Neural cell (in vitro differentiated cells): ENCODE measurements around the gene PLPP3. TPM values are rescaled to one million over a fixed set of nuclear protein-coding genes. Genes with fewer than 3 reads are reported as not detected.

Source experiments
- H2AFZ ChIP-seq: fragments of 200-600, 300-800 bp; sonication (generic), shearing (Covaris generic); 2 replicates; pipeline ENCODE4 v1.6.0; 2014; ENCODE audit warnings: low read depth, mild to moderate bottlenecking, antibody characterized with exemption, low read length, moderate library complexity
- H3F3A ChIP-seq: fragments of 200-600 bp; shearing (Covaris generic); 2 replicates; pipeline ENCODE4 v1.6.1; 2016; ENCODE audit warnings: mild to moderate bottlenecking, moderate library complexity, mixed read lengths, antibody characterized with exemption, low read length; ENCODE audit not compliant: insufficient read depth, poor library complexity, severe bottlenecking
- H3K27ac ChIP-seq: fragments of 200-600, 300-800 bp; sonication (generic), shearing (Covaris generic); 2 replicates; pipeline ENCODE4 v1.5.1; 2014; ENCODE audit warnings: mild to moderate bottlenecking, low read length, moderate library complexity
- H3K27me3 ChIP-seq: fragments of 300-800, 200-600 bp; sonication (generic), shearing (Covaris generic); 2 replicates; pipeline ENCODE4 v1.6.0; 2014; ENCODE audit warnings: mild to moderate bottlenecking, low read depth, low read length, moderate library complexity; ENCODE audit not compliant: insufficient read depth
- H3K36me3 ChIP-seq: fragments of 300-800, 200-600 bp; sonication (generic), shearing (Covaris generic); 2 replicates; pipeline ENCODE4 v1.5.1; 2014; ENCODE audit warnings: mild to moderate bottlenecking, antibody characterized with exemption, low read length, moderate library complexity; ENCODE audit not compliant: insufficient read depth
- H3K4me2 ChIP-seq: fragments of 300-800, 200-600 bp; sonication (generic), shearing (Covaris generic); 2 replicates; pipeline ENCODE4 v1.6.0; 2014; ENCODE audit warnings: mild to moderate bottlenecking, low read length
- H3K4me3 ChIP-seq: fragments of 300-800, 200-600 bp; sonication (generic), shearing (Covaris generic); 2 replicates; pipeline ENCODE4 v1.5.1; 2014; ENCODE audit warnings: mild to moderate bottlenecking, low read length, moderate library complexity
- H3K79me2 ChIP-seq: fragments of 200-600 bp; shearing (Covaris generic); replicated peaks from 2 replicates; pipeline ENCODE4 v1.6.0; 2014; ENCODE audit warnings: mild to moderate bottlenecking, low read length, moderate library complexity; ENCODE audit not compliant: insufficient read depth
- H3K9ac ChIP-seq: fragments of 300-800, 200-600 bp; sonication (generic), shearing (Covaris generic); 2 replicates; pipeline ENCODE4 v1.6.1; 2016; ENCODE audit warnings: mild to moderate bottlenecking, low read length, mixed read lengths
- H3K9me2 ChIP-seq: fragments of 200-600 bp; shearing (Covaris generic); 2 replicates; pipeline ENCODE4 v1.6.1; 2016; ENCODE audit warnings: mild to moderate bottlenecking, low read length, mixed read lengths; ENCODE audit not compliant: insufficient read depth
- H3K9me3 ChIP-seq: fragments of 200-600, 300-800 bp; sonication (generic), shearing (Covaris generic); 2 replicates; pipeline ENCODE4 v1.6.1; 2016; ENCODE audit warnings: mild to moderate bottlenecking, mixed run types, low read length, moderate library complexity, mixed read lengths
- H4K20me1 ChIP-seq: fragments of 200-600 bp; shearing (Covaris generic); 2 replicates; pipeline ENCODE4 v1.6.1; 2016; ENCODE audit warnings: mild to moderate bottlenecking, mixed run types; ENCODE audit not compliant: insufficient read depth
- EP300 ChIP-seq: fragments of 450-650 bp; conservative IDR thresholded peaks from 2 replicates; pipeline ENCODE4 v1.6.1; 2014; ENCODE audit warnings: antibody characterized with exemption, mild to moderate bottlenecking, moderate library complexity; ENCODE audit not compliant: poor library complexity, severe bottlenecking
- EZH2 ChIP-seq: fragments of 200-600, 300-800 bp; shearing (Covaris generic), sonication (generic); IDR thresholded peaks from 2 replicates; pipeline ENCODE4 v1.6.1; 2014; ENCODE audit warnings: antibody characterized with exemption, low read length, borderline replicate concordance, mild to moderate bottlenecking; ENCODE audit not compliant: insufficient read depth, poor library complexity, severe bottlenecking
- MXI1 ChIP-seq: fragments of 450-650 bp; conservative IDR thresholded peaks from 2 replicates; pipeline ENCODE4 v1.6.1; 2014; ENCODE audit warnings: antibody characterized with exemption, mild to moderate bottlenecking; ENCODE audit not compliant: poor library complexity, severe bottlenecking
- POLR2AphosphoS5 ChIP-seq: IDR thresholded peaks from 2 replicates; pipeline ENCODE4 v1.6.1; 2012
- RAD21 ChIP-seq: fragments of 450-650 bp; conservative IDR thresholded peaks from 2 replicates; pipeline ENCODE4 v1.6.1; 2014; ENCODE audit warnings: antibody characterized with exemption, mild to moderate bottlenecking, moderate library complexity
- SMC3 ChIP-seq: fragments of 450-650 bp; conservative IDR thresholded peaks from 2 replicates; pipeline ENCODE4 v1.6.1; 2014; ENCODE audit warnings: antibody characterized with exemption, mild to moderate bottlenecking, moderate library complexity; ENCODE audit not compliant: poor library complexity
- TAF1 ChIP-seq: IDR thresholded peaks from 2 replicates; pipeline ENCODE4 v1.6.1; 2012; ENCODE audit warnings: low read depth
- polyA plus RNA-seq: library from polyadenylated mRNA; depleted of rRNA; stranded (reverse); fragments of >200 nt; gene quantifications from 2 replicates; pipeline ENCODE4 v1.2.3, GENCODE V29; 2014
- TF ChIP-seq, protein P1 (sequence below): fragments of 450-650 bp; IDR thresholded peaks from 2 replicates; pipeline ENCODE4 v1.5.1; 2014; ENCODE audit warnings: antibody characterized with exemption, mild to moderate bottlenecking, moderate library complexity; ENCODE audit not compliant: poor library complexity, severe bottlenecking
- TF ChIP-seq, protein P2 (sequence below): IDR thresholded peaks from 2 replicates; pipeline ENCODE4 v1.6.1; 2012; ENCODE audit warnings: borderline replicate concordance

Gene PLPP3
- polyA plus RNA-seq, 1 donor from 2014 or later = 2.1 TPM

DNA sequence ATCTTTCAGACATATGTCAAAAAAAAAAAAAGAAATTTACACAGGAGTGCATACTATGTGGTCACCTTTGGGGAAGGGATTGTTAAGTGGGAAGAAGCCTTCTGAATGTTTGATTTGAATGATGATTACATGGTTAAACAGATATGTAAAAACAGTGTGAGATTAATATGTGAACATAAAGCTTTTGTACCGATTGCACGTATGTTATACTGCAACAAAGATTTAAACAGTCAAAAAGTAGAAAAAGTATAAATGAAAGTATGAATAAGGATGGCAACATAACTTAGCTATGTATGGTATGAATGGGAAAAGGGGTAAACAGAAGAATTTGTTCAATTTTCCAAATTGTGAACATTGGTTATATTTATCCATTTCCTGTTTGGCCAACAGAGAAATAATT is 10.0 kb upstream of the PLPP3 start:
- H2AFZ ChIP-seq = no peak overlapping the region
- no peaks in the 10 kb centered on the region for H4K20me1 ChIP-seq
- no peaks in the 10 kb centered on the region for H3K36me3 ChIP-seq
- H3K4me2 ChIP-seq = no peak overlapping the region
- no peak overlapping the region for H3K27ac ChIP-seq
- H3K9me2 ChIP-seq = no peaks in the 10 kb centered on the region
- no peaks in the 10 kb centered on the region for H3K79me2 ChIP-seq
- TF ChIP-seq, protein P1, sequence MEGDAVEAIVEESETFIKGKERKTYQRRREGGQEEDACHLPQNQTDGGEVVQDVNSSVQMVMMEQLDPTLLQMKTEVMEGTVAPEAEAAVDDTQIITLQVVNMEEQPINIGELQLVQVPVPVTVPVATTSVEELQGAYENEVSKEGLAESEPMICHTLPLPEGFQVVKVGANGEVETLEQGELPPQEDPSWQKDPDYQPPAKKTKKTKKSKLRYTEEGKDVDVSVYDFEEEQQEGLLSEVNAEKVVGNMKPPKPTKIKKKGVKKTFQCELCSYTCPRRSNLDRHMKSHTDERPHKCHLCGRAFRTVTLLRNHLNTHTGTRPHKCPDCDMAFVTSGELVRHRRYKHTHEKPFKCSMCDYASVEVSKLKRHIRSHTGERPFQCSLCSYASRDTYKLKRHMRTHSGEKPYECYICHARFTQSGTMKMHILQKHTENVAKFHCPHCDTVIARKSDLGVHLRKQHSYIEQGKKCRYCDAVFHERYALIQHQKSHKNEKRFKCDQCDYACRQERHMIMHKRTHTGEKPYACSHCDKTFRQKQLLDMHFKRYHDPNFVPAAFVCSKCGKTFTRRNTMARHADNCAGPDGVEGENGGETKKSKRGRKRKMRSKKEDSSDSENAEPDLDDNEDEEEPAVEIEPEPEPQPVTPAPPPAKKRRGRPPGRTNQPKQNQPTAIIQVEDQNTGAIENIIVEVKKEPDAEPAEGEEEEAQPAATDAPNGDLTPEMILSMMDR = no peak
- TF ChIP-seq SMC3 (no peak), MXI1 (no peak), EP300 (no peak), RAD21 (no peak), POLR2AphosphoS5 (no peak), EZH2 (no peak), TAF1 (no peak)
- TF ChIP-seq, protein P2, sequence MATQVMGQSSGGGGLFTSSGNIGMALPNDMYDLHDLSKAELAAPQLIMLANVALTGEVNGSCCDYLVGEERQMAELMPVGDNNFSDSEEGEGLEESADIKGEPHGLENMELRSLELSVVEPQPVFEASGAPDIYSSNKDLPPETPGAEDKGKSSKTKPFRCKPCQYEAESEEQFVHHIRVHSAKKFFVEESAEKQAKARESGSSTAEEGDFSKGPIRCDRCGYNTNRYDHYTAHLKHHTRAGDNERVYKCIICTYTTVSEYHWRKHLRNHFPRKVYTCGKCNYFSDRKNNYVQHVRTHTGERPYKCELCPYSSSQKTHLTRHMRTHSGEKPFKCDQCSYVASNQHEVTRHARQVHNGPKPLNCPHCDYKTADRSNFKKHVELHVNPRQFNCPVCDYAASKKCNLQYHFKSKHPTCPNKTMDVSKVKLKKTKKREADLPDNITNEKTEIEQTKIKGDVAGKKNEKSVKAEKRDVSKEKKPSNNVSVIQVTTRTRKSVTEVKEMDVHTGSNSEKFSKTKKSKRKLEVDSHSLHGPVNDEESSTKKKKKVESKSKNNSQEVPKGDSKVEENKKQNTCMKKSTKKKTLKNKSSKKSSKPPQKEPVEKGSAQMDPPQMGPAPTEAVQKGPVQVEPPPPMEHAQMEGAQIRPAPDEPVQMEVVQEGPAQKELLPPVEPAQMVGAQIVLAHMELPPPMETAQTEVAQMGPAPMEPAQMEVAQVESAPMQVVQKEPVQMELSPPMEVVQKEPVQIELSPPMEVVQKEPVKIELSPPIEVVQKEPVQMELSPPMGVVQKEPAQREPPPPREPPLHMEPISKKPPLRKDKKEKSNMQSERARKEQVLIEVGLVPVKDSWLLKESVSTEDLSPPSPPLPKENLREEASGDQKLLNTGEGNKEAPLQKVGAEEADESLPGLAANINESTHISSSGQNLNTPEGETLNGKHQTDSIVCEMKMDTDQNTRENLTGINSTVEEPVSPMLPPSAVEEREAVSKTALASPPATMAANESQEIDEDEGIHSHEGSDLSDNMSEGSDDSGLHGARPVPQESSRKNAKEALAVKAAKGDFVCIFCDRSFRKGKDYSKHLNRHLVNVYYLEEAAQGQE = no peak
- no peaks in the 10 kb centered on the region for H3F3A ChIP-seq
- H3K9me3 ChIP-seq = no peaks in the 10 kb centered on the region
- H3K4me3 ChIP-seq = no peak overlapping the region
- H3K27me3 ChIP-seq = no peaks in the 10 kb centered on the region
- H3K9ac ChIP-seq = no peak overlapping the region

DNA sequence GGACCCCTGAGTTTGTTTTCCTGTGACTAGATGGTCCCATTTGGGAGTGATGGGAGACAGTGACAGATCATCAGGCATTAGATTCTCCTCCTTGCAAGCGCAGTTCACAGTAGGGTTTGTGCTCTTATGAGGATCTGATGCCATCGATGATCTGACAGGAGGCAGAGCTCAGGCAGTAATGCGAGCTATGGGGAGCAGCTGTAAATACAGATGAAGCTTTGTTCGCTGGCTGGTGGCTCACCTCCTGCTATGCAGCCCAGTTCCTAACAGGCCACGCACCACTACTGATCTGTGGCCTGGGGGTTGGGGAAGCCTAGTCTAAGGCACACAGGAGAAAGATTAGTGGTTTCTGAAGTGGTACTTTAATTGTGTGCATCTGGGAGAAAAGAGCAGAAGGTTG is 7.1 kb upstream of the PLPP3 start:
- Histone ChIP-seq H3K9me3 (no peaks in the 10 kb centered on the region), H3K9ac (no peak overlapping the region), H4K20me1 (no peaks in the 10 kb centered on the region), H3F3A (no peaks in the 10 kb centered on the region), H3K27ac (no peak overlapping the region), H3K9me2 (no peaks in the 10 kb centered on the region), H2AFZ (no peak overlapping the region), H3K36me3 (no peaks in the 10 kb centered on the region), H3K4me2 (no peak overlapping the region), H3K4me3 (no peak overlapping the region), H3K79me2 (no peaks in the 10 kb centered on the region), H3K27me3 (no peaks in the 10 kb centered on the region)
- TF ChIP-seq RAD21 (no peak), EZH2 (no peak), MXI1 (no peak), SMC3 (no peak), EP300 (no peak), TAF1 (no peak), POLR2AphosphoS5 (no peak)
- TF ChIP-seq, protein P2 = no peak
- TF ChIP-seq, protein P1 = no peak
